ENCODE data around the gene MGME1.

The MGME1 gene, protein sequence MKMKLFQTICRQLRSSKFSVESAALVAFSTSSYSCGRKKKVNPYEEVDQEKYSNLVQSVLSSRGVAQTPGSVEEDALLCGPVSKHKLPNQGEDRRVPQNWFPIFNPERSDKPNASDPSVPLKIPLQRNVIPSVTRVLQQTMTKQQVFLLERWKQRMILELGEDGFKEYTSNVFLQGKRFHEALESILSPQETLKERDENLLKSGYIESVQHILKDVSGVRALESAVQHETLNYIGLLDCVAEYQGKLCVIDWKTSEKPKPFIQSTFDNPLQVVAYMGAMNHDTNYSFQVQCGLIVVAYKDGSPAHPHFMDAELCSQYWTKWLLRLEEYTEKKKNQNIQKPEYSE

DNA sequence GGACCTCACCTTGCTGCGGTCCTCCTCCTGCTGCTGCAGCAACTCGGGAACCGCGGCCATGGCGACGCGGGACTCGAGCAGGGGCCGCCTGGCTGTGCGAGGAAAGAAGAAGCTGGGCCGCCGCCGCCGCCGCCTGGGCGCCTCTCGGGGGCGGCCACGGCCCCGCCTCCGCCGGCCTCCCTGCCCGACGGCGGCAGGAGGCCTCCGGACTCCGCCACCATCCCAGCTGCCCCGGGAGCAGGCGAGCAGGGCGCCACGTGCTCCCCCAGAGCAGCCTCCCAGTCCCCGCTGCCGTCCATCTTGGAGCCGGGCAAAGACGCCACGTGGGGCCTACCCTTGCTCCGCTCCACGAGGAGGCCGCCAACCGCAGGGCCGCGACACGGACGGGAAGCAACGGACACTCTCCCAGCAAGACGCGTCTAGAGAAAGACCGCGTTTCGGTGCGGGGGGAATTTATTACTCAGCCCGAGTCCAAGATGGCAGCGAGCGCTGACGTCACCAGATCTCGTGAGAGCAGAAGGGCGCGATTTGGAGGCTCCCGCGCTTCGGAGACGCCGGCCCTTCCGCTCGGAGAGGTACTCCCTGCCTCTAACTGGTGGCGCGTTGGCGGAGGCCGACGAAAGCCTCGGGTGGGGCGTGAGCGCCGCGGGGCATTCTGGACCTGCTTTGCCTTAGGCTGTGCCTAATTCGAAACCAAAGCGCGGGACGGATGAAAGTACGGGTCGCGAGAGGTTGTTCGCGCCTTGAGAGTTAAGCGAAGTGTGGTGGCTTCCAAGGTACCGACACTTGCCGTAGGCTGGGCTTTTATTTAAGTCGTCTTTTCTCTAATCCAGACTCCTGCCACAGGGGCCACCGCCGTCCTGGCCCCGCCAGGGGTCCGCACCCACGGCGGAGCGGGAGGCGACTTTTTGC, at the start of gene MGME1, which contains the start of gene SNX5:
MGME1 (plus strand) TSS at position 653 of the 912 bp plus-strand sequence. CDS start 842 bp downstream, outside the sequence.
SNX5 (minus strand) TSS at position 429 of the 912 bp plus-strand sequence; CDS start at position 60, 369 bp downstream.
- peak; percentile 94 for TF ChIP-seq POLR2A (IDR thresholded peaks at IDR 0.05; ENCODE audit: low read depth, low read length)
- FAIRE-seq, result peak; percentile 88
- peak; percentile 93 for DNase-seq (ENCODE audit: insufficient read length, low spot score)

- FAIRE-seq, result no peak
- no peak for TF ChIP-seq POLR2A (IDR thresholded peaks at IDR 0.05; ENCODE audit: low read depth, low read length)
- no peak for DNase-seq (ENCODE audit: insufficient read length, low spot score)
These were observed 49.7 kb upstream of the MGME1 start for GRCh38 chr20:17919149-17919548.

DNA sequence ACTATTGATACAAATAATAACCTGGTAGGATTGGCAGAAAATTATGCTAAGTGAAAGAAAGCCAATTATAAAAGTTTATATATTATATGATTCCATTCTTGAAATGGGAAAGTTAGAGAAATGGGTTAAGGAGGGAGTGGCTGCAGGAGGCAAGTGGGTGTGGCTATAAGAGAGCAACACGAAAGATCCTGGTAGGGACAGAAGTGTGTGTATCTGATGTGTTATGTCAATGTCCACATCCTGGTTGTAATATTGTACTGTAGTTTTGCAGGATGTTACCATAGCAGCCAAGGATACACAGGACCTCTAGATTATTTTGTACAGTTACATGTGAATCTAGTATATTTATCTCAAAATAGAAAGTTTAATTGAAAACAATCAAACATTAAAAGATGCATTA, 47.0 kb upstream of the MGME1 start:
- FAIRE-seq, result no peak
- no peak for TF ChIP-seq POLR2A (IDR thresholded peaks at IDR 0.05; ENCODE audit: low read depth, low read length)
- DNase-seq (ENCODE audit: insufficient read length, low spot score), result no peak

DNA sequence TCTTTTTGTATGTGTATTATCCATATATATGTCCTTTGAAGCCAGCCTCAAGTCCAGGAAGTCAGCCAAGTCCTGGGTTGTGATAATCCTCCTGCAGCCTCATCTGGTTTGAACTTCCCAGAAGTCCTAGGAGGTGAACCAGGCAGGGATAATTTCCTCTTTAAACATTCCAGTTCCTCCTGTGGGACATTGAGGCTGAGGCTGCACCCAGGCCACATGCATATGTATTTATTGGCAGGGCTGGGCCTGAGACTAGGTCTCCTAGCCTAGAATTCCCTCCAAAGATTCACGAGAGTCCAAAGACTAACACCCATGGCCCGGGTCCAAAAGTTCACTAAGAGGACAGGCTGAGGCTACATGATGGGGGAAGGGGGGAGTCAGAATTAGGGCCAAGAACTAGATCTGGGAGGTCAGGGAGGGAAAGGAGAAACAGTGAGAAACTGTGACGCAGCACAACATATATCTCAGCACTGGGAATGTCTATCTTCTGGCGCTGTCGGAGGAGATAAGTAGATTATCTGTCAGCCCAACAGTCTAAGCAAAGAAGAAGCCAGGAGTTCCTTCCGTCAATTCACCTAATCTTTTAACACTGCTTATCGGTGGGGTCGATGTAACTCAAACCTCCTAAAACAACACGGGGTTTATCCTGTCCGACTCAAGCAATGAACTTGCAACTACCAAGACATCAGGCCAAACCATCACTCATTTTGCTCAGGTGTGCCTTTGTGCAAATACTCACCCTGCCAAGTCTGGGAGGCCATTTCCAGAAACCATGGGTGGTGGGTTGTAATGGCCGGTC, 43.5 kb upstream of the MGME1 start:
- no peak for DNase-seq (ENCODE audit: insufficient read length, low spot score)
- no peak for TF ChIP-seq POLR2A (IDR thresholded peaks at IDR 0.05; ENCODE audit: low read depth, low read length)
- FAIRE-seq, result no peak

DNA sequence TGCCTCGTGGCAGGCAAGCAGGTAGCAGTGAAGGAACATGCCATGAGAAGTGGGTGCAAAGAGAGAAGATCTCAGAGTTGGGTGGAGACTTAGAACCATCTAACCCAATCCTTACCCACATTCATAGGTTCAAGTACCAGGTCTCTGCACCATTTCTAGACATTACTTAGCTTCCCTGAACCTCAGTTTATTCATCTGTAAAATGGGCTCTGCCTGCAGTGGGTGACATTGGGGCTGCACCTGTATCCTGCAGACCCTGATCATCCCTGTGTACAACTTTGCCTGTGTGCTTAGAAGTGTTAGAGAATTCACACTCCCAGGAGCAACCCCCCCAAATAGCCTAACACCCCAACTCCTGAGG, 42.9 kb upstream of the MGME1 start:
- no peak for FAIRE-seq
- DNase-seq (ENCODE audit: insufficient read length, low spot score), result no peak
- no peak for TF ChIP-seq POLR2A (IDR thresholded peaks at IDR 0.05; ENCODE audit: low read depth, low read length)

GRCh38 chr20:17928211-17928611, 40.6 kb upstream of the MGME1 start:
- no peak for FAIRE-seq
- TF ChIP-seq POLR2A (IDR thresholded peaks at IDR 0.05; ENCODE audit: low read depth, low read length), result no peak
- no peak for DNase-seq (ENCODE audit: insufficient read length, low spot score)

GRCh38 chr20:17928633-17929311, 40.0 kb upstream of the MGME1 start:
- no peak for TF ChIP-seq POLR2A (IDR thresholded peaks at IDR 0.05; ENCODE audit: low read depth, low read length)
- DNase-seq (ENCODE audit: insufficient read length, low spot score), result no peak
- no peak for FAIRE-seq

GRCh38 chr20:17931513-17931912, 37.3 kb upstream of the MGME1 start:
- TF ChIP-seq POLR2A (IDR thresholded peaks at IDR 0.05; ENCODE audit: low read depth, low read length), result no peak
- FAIRE-seq, result no peak
- DNase-seq (ENCODE audit: insufficient read length, low spot score), result no peak

DNA sequence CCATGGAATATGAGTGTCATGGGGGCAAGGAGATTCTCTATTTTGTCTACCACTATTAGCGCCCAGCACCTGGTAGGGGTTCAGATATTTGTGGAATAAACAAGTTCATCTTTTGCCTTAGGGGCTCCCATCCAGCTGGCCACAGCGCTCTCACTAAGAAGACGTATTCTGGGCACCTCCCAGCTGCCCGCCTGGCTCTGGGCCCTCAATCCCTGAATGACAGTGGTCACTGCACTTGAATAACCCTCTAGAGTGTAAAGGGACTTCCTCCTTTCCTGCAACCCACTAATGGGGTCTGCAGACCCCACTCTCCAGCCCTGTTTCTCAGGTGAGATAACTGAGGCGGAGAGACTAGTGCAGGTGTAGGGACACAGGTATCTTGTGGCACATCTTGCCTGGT, 36.4 kb upstream of the MGME1 start:
- FAIRE-seq, result no peak
- DNase-seq (ENCODE audit: insufficient read length, low spot score), result no peak
- no peak for TF ChIP-seq POLR2A (IDR thresholded peaks at IDR 0.05; ENCODE audit: low read depth, low read length)

DNA sequence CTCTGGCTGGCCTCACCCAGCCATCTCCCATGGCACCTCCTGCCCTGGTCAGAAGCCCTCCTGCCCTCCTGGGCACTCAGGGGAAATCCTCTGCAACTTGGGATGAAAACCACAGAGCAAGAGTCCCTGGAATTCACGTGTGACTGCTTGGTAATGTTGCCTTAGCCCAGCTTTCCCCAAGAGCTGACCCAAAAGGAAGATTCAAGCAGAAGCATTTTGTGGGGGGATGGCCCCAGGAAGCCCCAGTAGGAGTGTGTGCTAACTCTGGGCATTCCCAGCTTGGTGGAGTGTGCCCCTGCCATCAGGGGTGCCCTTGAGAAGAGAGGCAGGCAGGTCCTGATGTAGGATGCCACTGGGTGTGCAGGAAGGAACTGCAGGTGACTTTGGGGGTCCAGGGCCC, 35.7 kb upstream of the MGME1 start:
- DNase-seq (ENCODE audit: insufficient read length, low spot score), result no peak
- no peak for FAIRE-seq
- no peak for TF ChIP-seq POLR2A (IDR thresholded peaks at IDR 0.05; ENCODE audit: low read depth, low read length)

GRCh38 chr20:17933711-17934110, 35.1 kb upstream of the MGME1 start:
- no peak for TF ChIP-seq POLR2A (IDR thresholded peaks at IDR 0.05; ENCODE audit: low read depth, low read length)
- FAIRE-seq, result no peak
- DNase-seq (ENCODE audit: insufficient read length, low spot score), result no peak

DNA sequence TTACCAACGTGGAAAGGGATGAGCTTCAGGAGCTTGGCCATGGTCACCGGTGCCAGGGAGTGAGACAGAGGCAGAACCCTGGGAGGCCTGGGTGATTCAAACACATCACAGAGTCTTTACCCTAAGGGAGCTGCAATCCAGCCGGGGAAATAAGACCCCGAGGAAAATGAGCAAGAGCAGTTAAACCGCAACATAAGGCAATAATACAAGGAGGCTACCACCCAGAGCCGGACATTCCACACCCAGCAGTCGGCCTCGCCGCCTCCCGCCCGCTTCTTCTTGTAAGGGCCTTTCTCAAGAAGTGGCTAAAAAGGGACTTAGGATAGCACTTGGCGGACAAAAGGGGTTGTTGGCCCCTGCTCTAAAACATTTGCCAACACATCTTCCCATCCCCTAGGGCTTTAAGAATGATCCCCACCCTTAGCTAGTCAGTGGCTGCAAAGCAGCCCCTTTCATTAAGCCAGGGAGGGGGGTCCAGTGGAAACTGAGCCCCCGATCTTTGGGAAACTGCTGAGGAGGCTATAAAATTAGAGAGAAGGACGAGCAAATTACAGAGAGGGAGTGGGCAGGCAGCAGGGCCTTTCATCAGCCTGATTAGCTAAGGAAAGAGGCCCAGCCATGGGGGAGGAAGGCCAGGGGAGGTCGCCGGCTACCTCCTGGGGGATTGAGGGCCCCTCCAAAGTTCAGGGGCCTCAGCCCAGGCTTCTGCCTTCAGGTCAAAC, 34.5 kb upstream of the MGME1 start:
- FAIRE-seq, result no peak
- no peak for DNase-seq (ENCODE audit: insufficient read length, low spot score)
- TF ChIP-seq POLR2A (IDR thresholded peaks at IDR 0.05; ENCODE audit: low read depth, low read length), result no peak

GRCh38 chr20:17935186-17935585, 33.6 kb upstream of the MGME1 start:
- no peak for TF ChIP-seq POLR2A (IDR thresholded peaks at IDR 0.05; ENCODE audit: low read depth, low read length)
- DNase-seq (ENCODE audit: insufficient read length, low spot score), result no peak
- FAIRE-seq, result no peak

Data from H54 (cell line).